Retina (tissue), 1 donor: Measurements from ENCODE around the gene TARM1.
"Not testable (repeated sequence)": the region's sequence is repeated elsewhere in the genome, so short reads cannot be mapped to it uniquely, and the experiment has no call there.

ENCODE experiments used
- DNase-seq: peaks from one replicate; pipeline ENCODE4 v3.0.0-alpha.2; 2016

Gene TARM1

GRCh38 chr19:54081032-54081431, at the start of gene TARM1:
Gene TARM1 (minus strand): TSS chr19:54081365. CDS start chr19:54081340, 25 bp downstream.
- no peak for DNase-seq

GRCh38 chr19:54129617-54129996, 48.4 kb upstream of the TARM1 start:
- no peak for DNase-seq

GRCh38 chr19:54128796-54129616, 47.8 kb upstream of the TARM1 start:
- no peak for DNase-seq

- DNase-seq = no peak
Measured at GRCh38 chr19:54128441-54128725, 47.2 kb upstream of the TARM1 start.

- no peak for DNase-seq
Measured at GRCh38 chr19:54127688-54128440, 46.7 kb upstream of the TARM1 start.

- no peak for DNase-seq
Measured at GRCh38 chr19:54125713-54126112, 44.5 kb upstream of the TARM1 start.

- DNase-seq = no peak
Measured at GRCh38 chr19:54124393-54124792, 43.2 kb upstream of the TARM1 start.

GRCh38 chr19:54123682-54124081, 42.5 kb upstream of the TARM1 start:
- DNase-seq = no peak

GRCh38 chr19:54121259-54121658, 40.1 kb upstream of the TARM1 start:
- DNase-seq = no peak

- peak; percentile 100 for DNase-seq
Measured at GRCh38 chr19:54115109-54116063, 34.2 kb upstream of the TARM1 start, which contains the start of the genes PRPF31 and TFPT. Gene PRPF31 (plus strand): TSS chr19:54115754. CDS start chr19:54118279, 2,525 bp downstream. Gene TFPT (minus strand): TSS chr19:54115657. CDS start chr19:54115269, 388 bp downstream.

GRCh38 chr19:54114340-54115108, 33.4 kb upstream of the TARM1 start:
- no peak for DNase-seq

- no peak for DNase-seq
Measured at GRCh38 chr19:54109651-54110050, 28.5 kb upstream of the TARM1 start.

- DNase-seq = no peak
Measured at GRCh38 chr19:54108496-54108895, 27.3 kb upstream of the TARM1 start.

GRCh38 chr19:54107876-54108490, 26.8 kb upstream of the TARM1 start:
- DNase-seq = no peak

- no peak for DNase-seq
Measured at GRCh38 chr19:54106716-54107115, 25.6 kb upstream of the TARM1 start.

GRCh38 chr19:54105796-54106195, 24.6 kb upstream of the TARM1 start:
- no peak for DNase-seq

- no peak for DNase-seq
Measured at GRCh38 chr19:54104998-54105715, 24.0 kb upstream of the TARM1 start.

GRCh38 chr19:54102421-54103169, 21.4 kb upstream of the TARM1 start, which contains the start of gene NDUFA3:
Gene NDUFA3 (plus strand): TSS chr19:54102855. CDS start chr19:54102879, 24 bp downstream.
- peak; percentile 96 for DNase-seq

- DNase-seq = no peak
Measured at GRCh38 chr19:54100561-54100960, 19.4 kb upstream of the TARM1 start, which contains the start of gene OSCAR. Gene OSCAR (minus strand): TSS chr19:54100803. CDS start chr19:54100792, 11 bp downstream.

GRCh38 chr19:54099903-54100255, 18.7 kb upstream of the TARM1 start:
- not testable (repeated sequence) for DNase-seq
